HepG2 (cell line): Measurements from ENCODE around the gene PSRC1. TPM values are rescaled to one million over a fixed set of nuclear protein-coding genes. Genes with fewer than 3 reads are reported as not detected.
A peak's percentile ranks its signal among the peaks of the same experiment; 100 is the strongest.

ENCODE experiments used
- ATF6 ChIP-seq: sonication (generic); formaldehyde crosslinking; conservative IDR thresholded peaks from 2 replicates; pipeline ENCODE4 v1.4.0; 2020; ENCODE audit warnings: missing genetic modification reagents
- HOXA3 ChIP-seq: sonication (generic); formaldehyde crosslinking; IDR thresholded peaks from 2 replicates; pipeline ENCODE4 v1.5.0; 2020; ENCODE audit warnings: missing genetic modification reagents
- KLF11 ChIP-seq: IDR thresholded peaks from 2 replicates; pipeline ENCODE4 v1.6.1; 2016; ENCODE audit warnings: missing compliant biosample characterization
- MXD4 ChIP-seq: IDR thresholded peaks from 2 replicates; pipeline ENCODE4 v1.6.1; 2016; ENCODE audit warnings: mild to moderate bottlenecking, missing biosample characterization, missing genetic modification reagents
- PCBP1 ChIP-seq: fragments of 200-400 bp; formaldehyde crosslinking; IDR thresholded peaks from 2 replicates; pipeline ENCODE4 v1.6.1; 2017; ENCODE audit warnings: mild to moderate bottlenecking, low read depth, low read length, borderline replicate concordance
- SALL2 ChIP-seq: sonication (generic); formaldehyde crosslinking; IDR thresholded peaks from 2 replicates; pipeline ENCODE4 v1.8.1; 2023; ENCODE audit warnings: mild to moderate bottlenecking, missing genetic modification reagents, inconsistent platforms
- SMAD3 ChIP-seq: sonication (generic); formaldehyde crosslinking; IDR thresholded peaks from 2 replicates; pipeline ENCODE4 v1.4.0; 2020; ENCODE audit warnings: missing genetic modification reagents
- STAT5B ChIP-seq: sonication (generic); formaldehyde crosslinking; IDR thresholded peaks from 2 replicates; pipeline ENCODE4 v1.4.0; 2020; ENCODE audit warnings: missing genetic modification reagents
- TCF12 ChIP-seq, 2 experiments: fragments of 450-650 bp in 1 of 2; sonication (generic) in 1 of 2; formaldehyde crosslinking in 1 of 2; IDR thresholded peaks; 2 replicates each; pipeline versions ENCODE4 v1.6.1 to v1.8.0; 2017 to 2022; ENCODE audit warnings: antibody characterized with exemption in 1 of 2, mild to moderate bottlenecking in 1 of 2, missing genetic modification reagents in 1 of 2, moderate library complexity in 1 of 2
- ZBTB1 ChIP-seq: sonication (generic); formaldehyde crosslinking; IDR thresholded peaks from 2 replicates; pipeline ENCODE4 v1.4.0; 2020; ENCODE audit warnings: missing genetic modification reagents, borderline replicate concordance
- ZMYM2 ChIP-seq: sonication (generic); formaldehyde crosslinking; IDR thresholded peaks from 2 replicates; pipeline ENCODE4 v1.8.0; 2022; ENCODE audit warnings: mild to moderate bottlenecking, missing genetic modification reagents
- ZNF331 ChIP-seq: sonication (generic); formaldehyde crosslinking; IDR thresholded peaks from 2 replicates; pipeline ENCODE4 v1.4.0; 2020; ENCODE audit warnings: missing genetic modification reagents
- ZNF713 ChIP-seq: sonication (generic); formaldehyde crosslinking; IDR thresholded peaks from 2 replicates; pipeline ENCODE4 v1.4.0; 2020; ENCODE audit warnings: mild to moderate bottlenecking, missing genetic modification reagents
- polyA plus RNA-seq, 8 experiments: library from polyadenylated mRNA; depleted of rRNA in 3 of 8; stranded (reverse) in 7 of 8; unstranded in 1 of 8; fragments of >200 nt; fragmentation: Illumina TruSeq in 4 of 8; extraction: Trizol in 4 of 8; gene quantifications; 2 replicates each; pipeline versions ENCODE4 v1.2.1 to v1.2.3, GENCODE V29; 2011 to 2016; ENCODE audit warnings: low read depth in 4 of 8, missing spikeins in 1 of 8, mixed read lengths in 1 of 8; ENCODE audit not compliant: insufficient read depth in 1 of 8
- total RNA-seq, 5 experiments: library from RNA; depleted of rRNA; stranded (reverse); fragments of >200 nt; fragmentation: Illumina TruSeq; extraction: Trizol; gene quantifications; 2 replicates each; pipeline ENCODE4 v1.2.3, GENCODE V29; 2016; ENCODE audit warnings: low read depth in 1 of 5
- TF ChIP-seq, protein P1 (sequence below): sonication (generic); formaldehyde crosslinking; IDR thresholded peaks from 2 replicates; pipeline ENCODE4 v1.5.0; 2020; ENCODE audit warnings: mild to moderate bottlenecking, missing genetic modification reagents
- TF ChIP-seq, protein P2 (sequence below): sonication (generic); formaldehyde crosslinking; IDR thresholded peaks from 2 replicates; pipeline ENCODE4 v1.4.0; 2020; ENCODE audit warnings: missing genetic modification reagents, borderline replicate concordance
- TF ChIP-seq, protein P3 (sequence below): sonication (generic); formaldehyde crosslinking; IDR thresholded peaks from 2 replicates; pipeline ENCODE4 v1.4.0; 2020; ENCODE audit warnings: missing genetic modification reagents
- TF ChIP-seq, protein P4 (sequence below): sonication (generic); formaldehyde crosslinking; IDR thresholded peaks from 2 replicates; pipeline ENCODE4 v1.4.0; 2020; ENCODE audit warnings: missing genetic modification reagents

The PSRC1 gene
- total and polyA plus RNA-seq, 2 of the 13 experiments (the other 11 are each of a cell fraction or from before 2014, with no cell fraction given) = 28.6 to 30.3 TPM

DNA sequence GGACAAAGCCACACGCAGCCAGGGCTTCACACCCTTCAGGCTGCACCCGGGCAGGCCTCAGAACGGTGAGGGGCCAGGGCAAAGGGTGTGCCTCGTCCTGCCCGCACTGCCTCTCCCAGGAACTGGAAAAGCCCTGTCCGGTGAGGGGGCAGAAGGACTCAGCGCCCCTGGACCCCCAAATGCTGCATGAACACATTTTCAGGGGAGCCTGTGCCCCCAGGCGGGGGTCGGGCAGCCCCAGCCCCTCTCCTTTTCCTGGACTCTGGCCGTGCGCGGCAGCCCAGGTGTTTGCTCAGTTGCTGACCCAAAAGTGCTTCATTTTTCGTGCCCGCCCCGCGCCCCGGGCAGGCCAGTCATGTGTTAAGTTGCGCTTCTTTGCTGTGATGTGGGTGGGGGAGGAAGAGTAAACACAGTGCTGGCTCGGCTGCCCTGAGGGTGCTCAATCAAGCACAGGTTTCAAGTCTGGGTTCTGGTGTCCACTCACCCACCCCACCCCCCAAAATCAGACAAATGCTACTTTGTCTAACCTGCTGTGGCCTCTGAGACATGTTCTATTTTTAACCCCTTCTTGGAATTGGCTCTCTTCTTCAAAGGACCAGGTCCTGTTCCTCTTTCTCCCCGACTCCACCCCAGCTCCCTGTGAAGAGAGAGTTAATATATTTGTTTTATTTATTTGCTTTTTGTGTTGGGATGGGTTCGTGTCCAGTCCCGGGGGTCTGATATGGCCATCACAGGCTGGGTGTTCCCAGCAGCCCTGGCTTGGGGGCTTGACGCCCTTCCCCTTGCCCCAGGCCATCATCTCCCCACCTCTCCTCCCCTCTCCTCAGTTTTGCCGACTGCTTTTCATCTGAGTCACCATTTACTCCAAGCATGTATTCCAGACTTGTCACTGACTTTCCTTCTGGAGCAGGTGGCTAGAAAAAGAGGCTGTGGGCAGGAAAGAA is 8.1 kb downstream of the PSRC1 start (continued):
- no peak for TF ChIP-seq ATF6 (CRISPR knock-in tag)
- TF ChIP-seq SMAD3 (CRISPR knock-in tag) = no peak
- peak; percentile 68 for TF ChIP-seq HOXA3 (CRISPR knock-in tag)
- 0 out of 2 replicates have a peak, but pooled peaks have one; percentile 10 for TF ChIP-seq ZMYM2
- TF ChIP-seq, protein P1, sequence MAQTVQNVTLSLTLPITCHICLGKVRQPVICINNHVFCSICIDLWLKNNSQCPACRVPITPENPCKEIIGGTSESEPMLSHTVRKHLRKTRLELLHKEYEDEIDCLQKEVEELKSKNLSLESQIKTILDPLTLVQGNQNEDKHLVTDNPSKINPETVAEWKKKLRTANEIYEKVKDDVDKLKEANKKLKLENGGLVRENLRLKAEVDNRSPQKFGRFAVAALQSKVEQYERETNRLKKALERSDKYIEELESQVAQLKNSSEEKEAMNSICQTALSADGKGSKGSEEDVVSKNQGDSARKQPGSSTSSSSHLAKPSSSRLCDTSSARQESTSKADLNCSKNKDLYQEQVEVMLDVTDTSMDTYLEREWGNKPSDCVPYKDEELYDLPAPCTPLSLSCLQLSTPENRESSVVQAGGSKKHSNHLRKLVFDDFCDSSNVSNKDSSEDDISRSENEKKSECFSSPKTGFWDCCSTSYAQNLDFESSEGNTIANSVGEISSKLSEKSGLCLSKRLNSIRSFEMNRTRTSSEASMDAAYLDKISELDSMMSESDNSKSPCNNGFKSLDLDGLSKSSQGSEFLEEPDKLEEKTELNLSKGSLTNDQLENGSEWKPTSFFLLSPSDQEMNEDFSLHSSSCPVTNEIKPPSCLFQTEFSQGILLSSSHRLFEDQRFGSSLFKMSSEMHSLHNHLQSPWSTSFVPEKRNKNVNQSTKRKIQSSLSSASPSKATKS (CRISPR knock-in tag) = no peak
- no peak for TF ChIP-seq TCF12 (IDR thresholded peaks at IDR 0.05)
- TF ChIP-seq TCF12 (CRISPR knock-in tag; IDR thresholded peaks at IDR 0.05) = peak; percentile 27; the same call in 1 of the 2 replicates
- no peak for TF ChIP-seq MXD4 (CRISPR knock-in tag)
- TF ChIP-seq PCBP1 = 0 out of 2 replicates have a peak, but pooled peaks have one; percentile 86
- TF ChIP-seq ZBTB1 (CRISPR knock-in tag) = no peak
- no peak; the same call in 1 of the 2 replicates for TF ChIP-seq ZNF331 (CRISPR knock-in tag)
- TF ChIP-seq, protein P2, sequence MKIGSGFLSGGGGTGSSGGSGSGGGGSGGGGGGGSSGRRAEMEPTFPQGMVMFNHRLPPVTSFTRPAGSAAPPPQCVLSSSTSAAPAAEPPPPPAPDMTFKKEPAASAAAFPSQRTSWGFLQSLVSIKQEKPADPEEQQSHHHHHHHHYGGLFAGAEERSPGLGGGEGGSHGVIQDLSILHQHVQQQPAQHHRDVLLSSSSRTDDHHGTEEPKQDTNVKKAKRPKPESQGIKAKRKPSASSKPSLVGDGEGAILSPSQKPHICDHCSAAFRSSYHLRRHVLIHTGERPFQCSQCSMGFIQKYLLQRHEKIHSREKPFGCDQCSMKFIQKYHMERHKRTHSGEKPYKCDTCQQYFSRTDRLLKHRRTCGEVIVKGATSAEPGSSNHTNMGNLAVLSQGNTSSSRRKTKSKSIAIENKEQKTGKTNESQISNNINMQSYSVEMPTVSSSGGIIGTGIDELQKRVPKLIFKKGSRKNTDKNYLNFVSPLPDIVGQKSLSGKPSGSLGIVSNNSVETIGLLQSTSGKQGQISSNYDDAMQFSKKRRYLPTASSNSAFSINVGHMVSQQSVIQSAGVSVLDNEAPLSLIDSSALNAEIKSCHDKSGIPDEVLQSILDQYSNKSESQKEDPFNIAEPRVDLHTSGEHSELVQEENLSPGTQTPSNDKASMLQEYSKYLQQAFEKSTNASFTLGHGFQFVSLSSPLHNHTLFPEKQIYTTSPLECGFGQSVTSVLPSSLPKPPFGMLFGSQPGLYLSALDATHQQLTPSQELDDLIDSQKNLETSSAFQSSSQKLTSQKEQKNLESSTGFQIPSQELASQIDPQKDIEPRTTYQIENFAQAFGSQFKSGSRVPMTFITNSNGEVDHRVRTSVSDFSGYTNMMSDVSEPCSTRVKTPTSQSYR (CRISPR knock-in tag) = peak; percentile 98
- TF ChIP-seq KLF11 = 0 out of 2 replicates have a peak, but pooled peaks have one; percentile 53
- TF ChIP-seq ZNF713 = no peak
- TF ChIP-seq SALL2 (CRISPR knock-in tag) = no peak
- TF ChIP-seq, protein P3, sequence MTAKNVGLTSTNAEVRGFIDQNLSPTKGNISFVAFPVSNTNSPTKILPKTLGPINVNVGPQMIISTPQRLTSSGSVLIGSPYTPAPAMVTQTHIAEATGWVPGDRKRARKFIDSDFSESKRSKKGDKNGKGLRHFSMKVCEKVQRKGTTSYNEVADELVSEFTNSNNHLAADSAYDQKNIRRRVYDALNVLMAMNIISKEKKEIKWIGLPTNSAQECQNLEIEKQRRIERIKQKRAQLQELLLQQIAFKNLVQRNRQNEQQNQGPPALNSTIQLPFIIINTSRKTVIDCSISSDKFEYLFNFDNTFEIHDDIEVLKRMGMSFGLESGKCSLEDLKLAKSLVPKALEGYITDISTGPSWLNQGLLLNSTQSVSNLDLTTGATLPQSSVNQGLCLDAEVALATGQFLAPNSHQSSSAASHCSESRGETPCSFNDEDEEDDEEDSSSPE (CRISPR knock-in tag) = peak; percentile 84
- TF ChIP-seq, protein P4, sequence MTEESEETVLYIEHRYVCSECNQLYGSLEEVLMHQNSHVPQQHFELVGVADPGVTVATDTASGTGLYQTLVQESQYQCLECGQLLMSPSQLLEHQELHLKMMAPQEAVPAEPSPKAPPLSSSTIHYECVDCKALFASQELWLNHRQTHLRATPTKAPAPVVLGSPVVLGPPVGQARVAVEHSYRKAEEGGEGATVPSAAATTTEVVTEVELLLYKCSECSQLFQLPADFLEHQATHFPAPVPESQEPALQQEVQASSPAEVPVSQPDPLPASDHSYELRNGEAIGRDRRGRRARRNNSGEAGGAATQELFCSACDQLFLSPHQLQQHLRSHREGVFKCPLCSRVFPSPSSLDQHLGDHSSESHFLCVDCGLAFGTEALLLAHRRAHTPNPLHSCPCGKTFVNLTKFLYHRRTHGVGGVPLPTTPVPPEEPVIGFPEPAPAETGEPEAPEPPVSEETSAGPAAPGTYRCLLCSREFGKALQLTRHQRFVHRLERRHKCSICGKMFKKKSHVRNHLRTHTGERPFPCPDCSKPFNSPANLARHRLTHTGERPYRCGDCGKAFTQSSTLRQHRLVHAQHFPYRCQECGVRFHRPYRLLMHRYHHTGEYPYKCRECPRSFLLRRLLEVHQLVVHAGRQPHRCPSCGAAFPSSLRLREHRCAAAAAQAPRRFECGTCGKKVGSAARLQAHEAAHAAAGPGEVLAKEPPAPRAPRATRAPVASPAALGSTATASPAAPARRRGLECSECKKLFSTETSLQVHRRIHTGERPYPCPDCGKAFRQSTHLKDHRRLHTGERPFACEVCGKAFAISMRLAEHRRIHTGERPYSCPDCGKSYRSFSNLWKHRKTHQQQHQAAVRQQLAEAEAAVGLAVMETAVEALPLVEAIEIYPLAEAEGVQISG (CRISPR knock-in tag) = peak; percentile 68
- no peak for TF ChIP-seq STAT5B (CRISPR knock-in tag)
